ENCODE data around the gene DAB1.

The DAB1 gene

GRCh38 chr1:57210881-57211280, 213.0 kb downstream of the DAB1 start:
- no peak for DNase-seq

GRCh38 chr1:57209495-57209894, 214.4 kb downstream of the DAB1 start:
- DNase-seq = no peak

- no peak for DNase-seq
Observed at GRCh38 chr1:57208741-57209302, 215.0 kb downstream of the DAB1 start.

- no peak for DNase-seq
Observed at GRCh38 chr1:57206038-57206437, 217.8 kb downstream of the DAB1 start.

GRCh38 chr1:57204942-57205787, 218.7 kb downstream of the DAB1 start:
- DNase-seq = no peak

GRCh38 chr1:57204091-57204490, 219.8 kb downstream of the DAB1 start:
- no peak for DNase-seq

- DNase-seq = no peak
Observed at GRCh38 chr1:57202241-57202640, 221.6 kb downstream of the DAB1 start.

GRCh38 chr1:57198912-57199311, 224.9 kb downstream of the DAB1 start:
- DNase-seq = no peak

- no peak for DNase-seq
Observed at GRCh38 chr1:57195436-57195941, 228.4 kb downstream of the DAB1 start.

- DNase-seq = no peak
Observed at GRCh38 chr1:57192222-57192621, 231.6 kb downstream of the DAB1 start.

GRCh38 chr1:57190898-57191297, 233.0 kb downstream of the DAB1 start:
- DNase-seq = no peak

- DNase-seq = no peak
Observed at GRCh38 chr1:57188168-57188567, 235.7 kb downstream of the DAB1 start.

- DNase-seq = no peak
Observed at GRCh38 chr1:57186455-57186854, 237.4 kb downstream of the DAB1 start.

GRCh38 chr1:57179001-57179400, 244.9 kb downstream of the DAB1 start:
- no peak for DNase-seq

GRCh38 chr1:57175506-57175905, 248.4 kb downstream of the DAB1 start:
- no peak for DNase-seq

- DNase-seq = no peak
Observed at GRCh38 chr1:57172040-57172439, 251.8 kb downstream of the DAB1 start.

- no peak for DNase-seq
Observed at GRCh38 chr1:57167997-57168396, 255.9 kb downstream of the DAB1 start.

- DNase-seq = no peak
Observed at GRCh38 chr1:57165546-57165945, 258.3 kb downstream of the DAB1 start.

- no peak for DNase-seq
Observed at GRCh38 chr1:57164584-57164983, 259.3 kb downstream of the DAB1 start.

GRCh38 chr1:57163789-57164188, 260.1 kb downstream of the DAB1 start:
- DNase-seq = no peak

- DNase-seq = no peak
Observed at GRCh38 chr1:57163325-57163724, 260.5 kb downstream of the DAB1 start.

- no peak for DNase-seq
Observed at GRCh38 chr1:57162607-57163261, 261.1 kb downstream of the DAB1 start.

- no peak for DNase-seq
Observed at GRCh38 chr1:57160594-57160993, 263.3 kb downstream of the DAB1 start.

- no peak for DNase-seq
Observed at GRCh38 chr1:57158604-57158998, 265.3 kb downstream of the DAB1 start.
